Superior temporal gyrus (tissue), 1 donor: ENCODE data around the gene ZNF583.
A peak's percentile ranks its signal among the peaks of the same experiment; 100 is the strongest.

Experiments
- DNase-seq: peaks from one replicate; pipeline ENCODE4 v3.0.0-alpha.2; 2016; ENCODE audit errors: extremely low spot score

Gene ZNF583

GRCh38 chr19:56403764-56404704 is at the start of gene ZNF583:
Gene ZNF583, plus strand, starts transcription at chr19:56404332. Its CDS starts 2,783 bp downstream, at chr19:56407115.
- DNase-seq, result peak; percentile 96

DNA sequence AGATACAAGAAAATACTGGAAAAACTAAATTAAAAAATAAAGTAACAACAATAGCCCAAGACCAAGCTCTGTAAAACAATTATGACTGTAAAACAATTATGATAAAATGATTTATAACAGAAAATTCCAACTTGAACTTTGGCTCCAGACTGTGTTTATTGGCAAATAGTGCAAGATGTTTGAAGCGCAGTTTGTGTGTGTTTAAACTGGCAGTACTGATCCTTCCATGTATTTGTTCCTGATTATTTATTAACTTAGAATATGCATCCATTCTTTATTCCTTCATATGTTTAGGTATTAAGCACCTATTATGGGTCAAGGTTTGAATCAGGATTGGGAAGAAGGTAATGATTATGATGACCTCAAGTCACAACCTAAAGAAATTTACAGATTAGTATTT is 48.6 kb upstream of the ZNF583 start:
- no peak for DNase-seq

DNA sequence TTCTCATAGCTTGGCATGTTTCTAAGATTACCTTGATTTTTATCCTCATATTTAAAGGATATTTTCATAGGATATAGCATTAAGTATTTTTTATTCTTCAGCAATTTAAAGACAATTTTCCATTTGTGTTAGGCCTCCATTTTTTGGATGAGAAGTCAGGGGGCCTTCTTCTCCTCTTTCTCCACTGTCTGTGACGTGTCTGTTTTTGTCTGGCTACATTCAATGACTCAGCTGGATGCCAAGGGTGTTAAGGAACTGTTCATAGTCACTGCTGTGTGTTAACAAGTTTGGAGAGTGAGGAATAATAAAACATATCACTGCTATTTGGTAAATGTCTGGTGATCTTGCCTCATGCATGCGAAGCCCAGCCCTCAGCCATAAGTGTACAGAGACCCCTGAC is 47.2 kb upstream of the ZNF583 start:
- DNase-seq, result no peak

DNA sequence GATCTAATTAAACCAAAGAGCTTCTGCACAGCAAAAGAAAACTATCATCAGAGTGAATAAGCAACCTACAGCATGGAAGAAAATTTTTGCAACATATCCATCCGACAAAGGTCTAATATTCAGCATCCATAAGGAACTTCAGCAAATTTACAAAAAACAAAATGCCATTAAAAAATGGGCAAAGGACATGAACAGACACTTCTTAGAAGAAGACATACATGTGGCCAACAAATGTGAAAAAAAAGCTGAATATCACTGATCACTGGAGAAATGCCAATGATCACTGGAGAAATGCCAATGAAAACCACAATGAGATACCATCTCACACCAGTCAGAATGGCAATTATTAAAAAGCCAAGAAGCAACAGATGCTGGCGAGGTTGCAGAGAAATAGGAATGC is 43.3 kb upstream of the ZNF583 start:
- no peak for DNase-seq

DNA sequence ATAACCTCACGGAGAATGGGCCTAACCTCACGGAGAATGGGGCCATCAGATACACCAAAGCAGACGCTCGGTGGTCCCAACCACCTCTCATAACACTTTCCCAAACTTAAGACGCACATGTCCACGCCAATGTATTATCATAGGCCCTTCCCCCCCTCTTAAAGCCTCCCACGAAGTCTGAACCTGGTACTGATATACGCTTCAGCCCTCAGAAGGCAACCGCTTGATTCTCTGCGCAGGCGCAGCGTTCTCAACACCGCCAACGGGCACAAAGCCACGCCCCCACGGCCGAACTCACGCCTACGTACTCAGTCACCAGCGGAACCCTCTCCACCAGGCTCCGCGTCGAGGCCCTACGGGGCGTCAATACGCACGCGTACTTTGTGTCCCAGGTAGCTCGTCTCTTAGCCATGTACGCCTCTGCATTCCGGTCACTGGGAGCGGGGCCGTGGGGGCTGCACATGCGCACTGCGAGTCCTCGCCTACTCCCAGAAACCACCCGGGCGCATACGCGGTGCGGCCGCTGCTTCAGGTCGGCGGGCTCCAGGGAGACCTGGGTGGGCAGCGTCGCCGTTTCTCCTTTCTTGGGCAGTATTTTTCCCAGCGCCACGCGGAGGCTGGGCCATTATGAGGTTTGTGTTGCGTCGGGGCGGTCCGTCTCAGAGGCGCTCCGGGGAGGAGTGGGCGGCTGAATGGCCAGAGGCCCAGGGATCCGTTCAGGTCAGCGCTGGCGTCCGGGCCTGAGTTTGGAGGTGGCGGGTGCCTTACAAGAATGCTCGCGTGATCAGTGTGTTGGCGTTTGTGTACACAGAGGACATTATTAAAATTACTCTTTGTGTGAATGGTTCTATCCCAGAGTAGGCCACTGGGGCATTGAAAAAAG is 36.1 kb upstream of the ZNF583 start:
- DNase-seq, result peak; percentile 73

DNA sequence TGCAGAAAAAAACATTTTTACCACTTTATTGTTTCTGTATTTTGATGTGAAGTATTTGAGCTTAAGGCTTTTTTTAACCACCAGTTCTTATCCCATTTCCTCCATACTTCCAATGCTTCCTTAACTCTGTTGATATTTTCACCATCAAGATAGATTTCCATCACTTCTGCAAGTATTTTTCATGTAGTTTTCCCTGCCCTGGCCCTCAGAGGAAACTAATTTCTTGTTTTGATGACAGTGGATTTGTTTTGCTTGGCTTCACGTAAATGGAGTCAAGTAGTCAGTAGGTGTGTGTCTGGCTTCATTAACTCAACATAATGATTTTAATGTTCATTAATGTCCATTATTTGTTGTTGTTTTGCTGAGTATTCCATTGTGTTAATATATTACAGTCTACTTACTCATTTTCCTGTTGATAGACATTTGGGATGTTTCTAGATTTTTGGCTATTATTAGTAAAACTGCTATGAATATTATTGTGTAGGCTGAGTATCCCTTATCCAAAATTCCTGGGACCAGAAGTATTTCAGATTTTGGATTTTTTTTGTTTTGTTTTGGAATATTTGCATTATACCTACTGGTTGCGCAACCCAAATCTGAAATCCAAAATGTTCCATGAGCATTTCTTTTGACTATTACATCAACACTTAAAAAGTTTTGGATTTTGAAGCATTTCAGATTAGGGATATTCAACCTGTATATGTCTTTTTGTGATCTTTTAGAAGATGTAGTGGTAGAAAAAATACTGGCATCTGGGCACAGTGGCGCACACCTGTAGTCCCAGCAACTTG is 34.1 kb upstream of the ZNF583 start:
- no peak for DNase-seq

DNA sequence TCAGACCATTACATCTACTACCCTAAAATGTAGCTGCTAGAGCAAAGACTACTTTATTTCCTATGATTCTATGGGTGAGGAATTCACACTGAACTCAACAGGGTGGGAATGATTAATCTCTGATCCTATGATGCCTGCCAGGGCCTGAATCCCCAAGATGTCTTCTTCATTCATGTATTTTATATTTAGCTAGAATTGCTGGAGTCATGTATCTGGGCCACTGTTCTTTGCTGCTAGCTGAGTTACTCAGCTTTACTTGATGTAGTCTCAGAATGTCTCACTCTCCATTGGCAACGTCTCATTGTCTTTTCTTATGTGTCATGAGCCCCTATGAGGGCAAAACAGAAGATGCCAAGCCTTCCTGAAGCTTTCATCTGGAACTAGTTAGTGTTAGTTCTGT is 31.9 kb upstream of the ZNF583 start:
- DNase-seq, result no peak

- no peak for DNase-seq
Measured at GRCh38 chr19:56377105-56377924, 26.8 kb upstream of the ZNF583 start.

DNA sequence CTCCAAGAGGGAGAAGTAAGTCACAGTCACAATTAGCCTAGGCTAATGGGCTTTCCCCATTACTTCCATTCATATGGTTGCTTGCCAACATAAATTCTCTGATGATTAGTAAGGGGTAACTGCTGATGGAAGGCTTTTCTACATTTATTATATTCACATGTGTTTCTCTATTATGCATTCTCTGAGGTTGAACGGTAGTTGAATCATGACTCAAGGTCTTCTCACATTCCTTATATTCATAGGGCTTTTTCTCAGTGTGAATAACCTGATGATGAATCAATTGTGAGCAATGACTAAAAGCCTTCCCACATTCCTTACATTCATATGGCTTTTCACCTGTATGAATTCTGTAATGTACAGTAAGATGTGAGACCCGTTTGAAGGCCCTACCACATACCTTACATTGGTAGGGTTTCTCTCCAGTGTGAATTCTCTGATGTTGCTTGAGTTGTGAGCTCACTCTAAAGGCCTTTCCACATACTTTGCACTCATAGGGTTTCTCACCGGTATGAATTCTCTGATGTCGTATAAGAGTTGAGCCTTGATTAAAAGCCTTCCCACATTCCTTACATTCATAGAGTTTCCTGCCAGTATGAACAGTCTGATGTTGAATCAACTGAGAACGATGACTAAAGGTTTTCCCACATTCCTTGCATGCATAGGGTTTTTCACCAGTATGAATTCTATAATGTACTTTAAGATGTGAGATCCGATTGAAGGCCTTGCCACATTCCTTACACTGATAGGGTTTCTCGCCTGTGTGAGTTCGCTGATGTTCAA is 20.1 kb upstream of the ZNF583 start:
- no peak for DNase-seq

GRCh38 chr19:56393119-56394012 is 10.8 kb upstream of the ZNF583 start, which contains the start of gene ZNF582:
Gene ZNF582, minus strand, starts transcription at chr19:56393534. Its CDS starts 1,782 bp downstream, at chr19:56391752.
- peak; percentile 97 for DNase-seq

DNA sequence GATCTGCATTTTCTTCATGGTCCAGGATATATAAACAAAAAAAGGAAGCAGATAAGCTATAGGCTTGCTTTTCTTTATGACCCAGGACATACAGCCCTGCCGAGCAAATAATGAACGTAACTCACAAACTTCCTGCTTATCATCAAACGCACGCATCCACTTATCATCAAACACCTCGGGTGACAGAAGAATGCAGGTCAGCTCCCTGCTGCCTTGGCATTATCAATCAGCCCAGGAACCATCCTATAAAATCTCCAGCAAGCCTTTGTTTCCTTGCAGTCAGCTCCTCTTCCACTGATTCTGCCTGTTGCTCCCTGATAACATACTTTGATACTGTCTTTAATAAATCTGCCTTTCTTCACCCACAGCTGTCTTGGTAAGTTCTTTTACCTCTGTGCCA is 5.3 kb upstream of the ZNF583 start:
- no peak for DNase-seq

DNA sequence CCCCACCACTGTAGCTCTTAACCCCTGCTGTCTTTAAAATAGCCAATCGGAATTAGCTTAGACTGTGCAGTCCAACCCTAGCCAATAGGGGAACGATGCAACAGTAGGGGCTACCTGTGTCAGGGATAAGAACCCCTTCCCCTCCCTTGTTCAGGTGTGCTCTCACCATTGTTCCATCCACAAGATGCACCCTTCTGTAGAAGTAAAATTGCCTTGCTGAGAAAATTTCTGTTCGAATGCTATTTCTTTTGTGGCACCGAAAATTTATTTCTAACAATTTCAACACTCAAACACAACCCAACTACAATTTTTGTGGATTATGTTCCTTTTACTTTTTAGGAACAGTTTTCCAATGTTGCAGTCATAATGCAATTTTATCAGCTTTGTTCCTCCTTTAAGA is 3.6 kb upstream of the ZNF583 start:
- no peak for DNase-seq

GRCh38 chr19:56403261-56403660 is 871 bp upstream of the ZNF583 start:
- DNase-seq, result no peak

GRCh38 chr19:56404705-56405056 is 549 bp downstream of the ZNF583 start:
- DNase-seq, result no peak

DNA sequence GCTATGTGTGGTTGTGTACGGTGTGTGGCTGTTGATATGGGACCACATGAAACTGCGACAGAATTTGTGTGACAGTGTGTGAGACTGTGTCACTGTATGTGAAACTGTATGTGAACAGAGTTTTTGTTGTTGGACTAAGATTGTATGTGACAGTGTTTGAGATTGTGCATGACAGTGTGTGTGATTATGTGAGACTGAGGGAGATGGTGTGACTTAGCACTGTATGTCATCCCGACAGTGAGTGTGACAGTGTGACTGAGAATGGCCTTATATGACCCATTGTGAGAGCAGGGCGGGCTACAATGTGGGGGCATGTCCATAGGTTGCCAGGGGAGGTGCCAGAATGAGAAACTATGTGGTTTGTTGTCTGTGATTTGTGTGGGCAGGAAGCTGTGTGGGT is 930 bp downstream of the ZNF583 start:
- no peak for DNase-seq

DNA sequence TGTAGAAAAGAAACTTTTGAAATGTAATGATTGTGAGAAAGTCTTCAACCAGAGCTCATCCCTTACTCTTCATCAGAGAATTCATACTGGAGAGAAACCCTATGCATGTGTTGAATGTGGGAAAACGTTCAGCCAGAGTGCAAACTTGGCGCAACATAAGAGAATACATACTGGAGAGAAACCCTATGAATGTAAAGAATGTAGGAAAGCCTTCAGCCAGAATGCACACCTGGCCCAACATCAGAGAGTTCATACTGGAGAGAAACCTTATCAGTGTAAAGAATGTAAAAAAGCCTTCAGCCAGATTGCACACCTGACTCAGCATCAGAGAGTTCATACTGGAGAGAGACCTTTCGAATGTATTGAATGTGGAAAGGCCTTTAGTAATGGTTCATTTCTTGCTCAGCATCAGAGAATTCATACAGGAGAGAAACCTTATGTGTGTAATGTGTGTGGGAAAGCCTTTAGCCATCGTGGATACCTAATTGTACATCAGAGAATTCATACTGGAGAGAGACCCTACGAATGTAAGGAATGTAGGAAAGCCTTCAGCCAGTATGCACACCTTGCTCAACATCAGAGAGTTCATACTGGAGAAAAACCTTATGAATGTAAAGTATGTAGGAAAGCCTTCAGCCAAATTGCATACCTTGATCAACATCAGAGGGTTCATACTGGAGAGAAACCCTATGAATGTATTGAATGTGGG is 19.3 kb downstream of the ZNF583 start:
- DNase-seq, result no peak

- no peak for DNase-seq
Measured at GRCh38 chr19:56423985-56424353, 19.8 kb downstream of the ZNF583 start.

DNA sequence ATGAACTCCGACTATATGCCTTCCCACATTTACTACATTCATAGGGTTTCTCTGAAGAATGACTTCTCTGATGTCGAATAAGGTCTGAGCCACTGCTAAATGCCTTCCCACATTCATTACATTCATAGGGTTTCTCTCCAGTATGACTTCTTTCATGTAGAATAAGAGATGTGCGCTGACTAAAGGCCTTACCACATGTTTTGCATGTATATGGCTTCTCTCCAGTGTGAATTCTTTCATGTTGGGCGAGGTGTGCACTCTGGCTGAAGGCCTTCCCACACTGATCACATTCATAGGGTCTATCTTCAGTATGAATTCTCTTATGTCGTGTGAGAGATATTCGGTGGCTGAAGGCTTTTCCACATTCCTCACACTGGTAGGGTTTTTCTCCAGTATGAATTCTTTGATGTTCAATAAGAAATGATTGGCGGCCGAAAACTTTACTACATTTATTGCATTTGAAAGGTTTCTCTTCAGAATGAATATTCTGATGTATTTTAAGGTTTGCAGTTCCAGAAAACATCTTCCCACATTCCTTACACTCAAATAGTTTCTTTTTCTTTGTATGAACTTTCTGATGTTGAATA is 37.2 kb downstream of the ZNF583 start:
- DNase-seq, result no peak
